CD4-positive, alpha-beta T cell treated with Interleukin-17A for 4 hours (primary cell): ENCODE results near the gene ELFN1.

ENCODE experiments used
- DNase-seq: peaks from one replicate; pipeline ENCODE4 v3.0.0-alpha.2; 2020; ENCODE audit warnings: mixed read lengths

The ELFN1 gene

GRCh38 chr7:1677206-1678080 is 7.4 kb downstream of the ELFN1 start:
- DNase-seq, result no peak

- no peak for DNase-seq
Measured at GRCh38 chr7:1678081-1678543, 8.0 kb downstream of the ELFN1 start.

- DNase-seq, result no peak
Measured at GRCh38 chr7:1678571-1679325, 8.7 kb downstream of the ELFN1 start.

- no peak for DNase-seq
Measured at GRCh38 chr7:1679326-1679965, 9.4 kb downstream of the ELFN1 start.

- DNase-seq, result no peak
Measured at GRCh38 chr7:1679966-1680730, 10.1 kb downstream of the ELFN1 start.

GRCh38 chr7:1681581-1681980 is 11.5 kb downstream of the ELFN1 start:
- no peak for DNase-seq

GRCh38 chr7:1685000-1685624 is 15.0 kb downstream of the ELFN1 start:
- no peak for DNase-seq

- no peak for DNase-seq
Measured at GRCh38 chr7:1688542-1688941, 18.5 kb downstream of the ELFN1 start.

GRCh38 chr7:1689311-1689710 is 19.2 kb downstream of the ELFN1 start:
- no peak for DNase-seq

- DNase-seq, result no peak
Measured at GRCh38 chr7:1690359-1690958, 20.4 kb downstream of the ELFN1 start.

GRCh38 chr7:1691096-1691495 is 21.0 kb downstream of the ELFN1 start:
- DNase-seq, result no peak

- no peak for DNase-seq
Measured at GRCh38 chr7:1691601-1692514, 21.8 kb downstream of the ELFN1 start.

GRCh38 chr7:1692515-1693418 is 22.7 kb downstream of the ELFN1 start:
- DNase-seq, result no peak

- DNase-seq, result no peak
Measured at GRCh38 chr7:1693419-1693990, 23.4 kb downstream of the ELFN1 start.

- no peak for DNase-seq
Measured at GRCh38 chr7:1693991-1694524, 24.0 kb downstream of the ELFN1 start.

GRCh38 chr7:1694611-1695511 is 24.8 kb downstream of the ELFN1 start:
- no peak for DNase-seq

GRCh38 chr7:1695800-1696454 is 25.9 kb downstream of the ELFN1 start:
- DNase-seq, result no peak
